ENCODE measurements around the gene ZNF516. TPM values are rescaled to one million over a fixed set of nuclear protein-coding genes. Genes with fewer than 3 reads are reported as not detected.

ZNF516 gene
- total RNA-seq, 1 donor from 2014 or later = 83.2 TPM

DNA sequence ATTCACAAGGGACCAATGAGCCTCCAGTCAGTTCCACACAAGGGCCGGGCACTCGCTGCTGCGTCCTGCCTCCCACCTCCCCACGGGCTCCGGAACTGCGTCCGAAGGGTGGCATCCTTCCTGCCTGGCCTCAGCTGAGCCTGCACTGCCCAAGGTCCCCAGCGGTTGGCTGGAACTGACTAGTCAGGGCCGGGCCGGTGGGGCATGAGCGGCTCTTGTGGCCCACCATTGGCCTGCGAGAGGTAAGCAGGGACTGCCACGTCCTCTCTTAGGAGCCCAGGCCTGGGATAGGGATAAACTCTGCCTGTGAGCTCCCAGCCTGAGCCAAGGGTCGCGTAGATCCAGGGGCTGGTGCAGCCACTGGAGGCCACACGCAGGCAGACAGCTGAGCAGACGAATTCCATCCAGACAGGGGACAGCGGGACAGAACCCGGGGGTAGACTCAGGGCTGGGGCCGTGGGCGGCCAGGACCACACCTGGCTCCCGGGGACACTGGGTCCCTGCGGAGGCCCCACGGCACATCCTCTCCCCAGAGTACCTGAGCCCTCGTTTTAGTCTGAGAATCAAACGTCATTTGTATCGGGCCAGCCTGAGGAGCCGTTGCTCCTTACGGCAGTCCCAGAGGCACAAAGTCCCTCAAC, 148.4 kb downstream of the ZNF516 start:
- Mint-ChIP-seq H3K4me3 (ENCODE audit: unreplicated experiment) (no peak overlapping the region), H3K4me1 (ENCODE audit: unreplicated experiment) (peaks cover 5% of the 10 kb centered on the region), H3K27ac (ENCODE audit: unreplicated experiment) (no peak overlapping the region), H3K9me3 (ENCODE audit: unreplicated experiment) (no peaks in the 10 kb centered on the region), H3K27me3 (ENCODE audit: unreplicated experiment) (peaks cover 7% of the 10 kb centered on the region), H3K36me3 (ENCODE audit: low read depth, unreplicated experiment) (no peaks in the 10 kb centered on the region)
- TF ChIP-seq, protein P1, sequence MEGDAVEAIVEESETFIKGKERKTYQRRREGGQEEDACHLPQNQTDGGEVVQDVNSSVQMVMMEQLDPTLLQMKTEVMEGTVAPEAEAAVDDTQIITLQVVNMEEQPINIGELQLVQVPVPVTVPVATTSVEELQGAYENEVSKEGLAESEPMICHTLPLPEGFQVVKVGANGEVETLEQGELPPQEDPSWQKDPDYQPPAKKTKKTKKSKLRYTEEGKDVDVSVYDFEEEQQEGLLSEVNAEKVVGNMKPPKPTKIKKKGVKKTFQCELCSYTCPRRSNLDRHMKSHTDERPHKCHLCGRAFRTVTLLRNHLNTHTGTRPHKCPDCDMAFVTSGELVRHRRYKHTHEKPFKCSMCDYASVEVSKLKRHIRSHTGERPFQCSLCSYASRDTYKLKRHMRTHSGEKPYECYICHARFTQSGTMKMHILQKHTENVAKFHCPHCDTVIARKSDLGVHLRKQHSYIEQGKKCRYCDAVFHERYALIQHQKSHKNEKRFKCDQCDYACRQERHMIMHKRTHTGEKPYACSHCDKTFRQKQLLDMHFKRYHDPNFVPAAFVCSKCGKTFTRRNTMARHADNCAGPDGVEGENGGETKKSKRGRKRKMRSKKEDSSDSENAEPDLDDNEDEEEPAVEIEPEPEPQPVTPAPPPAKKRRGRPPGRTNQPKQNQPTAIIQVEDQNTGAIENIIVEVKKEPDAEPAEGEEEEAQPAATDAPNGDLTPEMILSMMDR (IDR thresholded peaks at IDR 0.05; ENCODE audit: unreplicated experiment) = no peak
- no peak for DNase-seq (ENCODE audit: low spot score)

DNA sequence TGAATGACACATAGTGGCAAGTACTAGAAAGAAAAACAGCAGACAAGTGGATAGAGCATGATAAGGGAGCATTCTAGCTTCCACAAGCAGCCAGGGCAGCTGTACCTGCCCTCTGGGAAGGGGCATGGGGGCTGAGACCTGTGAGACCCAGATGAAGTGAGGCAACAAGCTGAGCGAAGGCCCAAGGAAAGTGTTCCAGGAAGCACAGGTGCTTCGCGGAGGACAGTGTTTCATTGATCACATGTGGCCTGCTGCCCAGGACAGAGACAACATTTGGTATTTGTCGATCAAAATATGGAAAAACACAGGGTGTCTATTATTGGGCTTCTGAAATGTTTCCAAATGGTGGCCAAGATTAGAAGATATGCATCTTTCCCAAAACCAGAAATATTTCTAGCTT, 149.1 kb downstream of the ZNF516 start:
- Mint-ChIP-seq H3K4me1 (ENCODE audit: unreplicated experiment) (peaks cover 5% of the 10 kb centered on the region), H3K4me3 (ENCODE audit: unreplicated experiment) (no peak overlapping the region), H3K36me3 (ENCODE audit: low read depth, unreplicated experiment) (no peaks in the 10 kb centered on the region), H3K9me3 (ENCODE audit: unreplicated experiment) (no peaks in the 10 kb centered on the region), H3K27ac (ENCODE audit: unreplicated experiment) (no peak overlapping the region), H3K27me3 (ENCODE audit: unreplicated experiment) (peaks cover 7% of the 10 kb centered on the region)
- no peak for DNase-seq (ENCODE audit: low spot score)
- TF ChIP-seq, protein P1 (IDR thresholded peaks at IDR 0.05; ENCODE audit: unreplicated experiment) = no peak

DNA sequence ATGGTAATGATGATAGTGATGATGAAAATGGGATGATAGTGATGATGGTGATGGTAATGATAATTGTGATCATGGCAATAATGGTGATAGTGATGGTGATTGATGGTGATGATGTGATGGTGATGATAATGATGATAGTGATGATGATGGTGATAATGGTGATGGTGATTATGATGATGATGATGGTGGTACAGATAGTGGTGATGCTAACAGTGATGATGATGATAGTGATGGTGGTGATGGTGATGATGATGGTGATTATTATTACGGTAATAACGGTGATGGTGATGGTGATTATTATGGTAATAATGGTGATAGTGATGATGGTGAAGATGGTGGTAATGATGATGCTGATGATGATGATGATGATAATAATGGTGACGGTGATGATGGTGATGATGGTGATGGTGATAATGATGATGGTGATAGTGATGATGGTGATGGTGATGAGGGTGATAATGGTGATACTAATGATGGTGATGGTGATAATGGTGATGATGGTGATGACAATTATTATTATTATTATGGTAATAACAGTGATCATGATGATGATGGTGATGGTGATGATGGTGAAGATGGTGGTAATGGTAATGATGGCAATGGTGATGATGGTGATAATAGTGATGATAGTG, 151.0 kb downstream of the ZNF516 start:
- Mint-ChIP-seq H3K27ac (ENCODE audit: unreplicated experiment) (no peak overlapping the region), H3K4me1 (ENCODE audit: unreplicated experiment) (peaks cover under 1% of the 10 kb centered on the region), H3K36me3 (ENCODE audit: low read depth, unreplicated experiment) (peaks cover 7% of the 10 kb centered on the region), H3K4me3 (ENCODE audit: unreplicated experiment) (no peak overlapping the region), H3K27me3 (ENCODE audit: unreplicated experiment) (peaks cover 5% of the 10 kb centered on the region), H3K9me3 (ENCODE audit: unreplicated experiment) (no peaks in the 10 kb centered on the region)
- DNase-seq (ENCODE audit: low spot score) = no peak
- TF ChIP-seq, protein P1 (IDR thresholded peaks at IDR 0.05; ENCODE audit: unreplicated experiment) = no peak

DNA sequence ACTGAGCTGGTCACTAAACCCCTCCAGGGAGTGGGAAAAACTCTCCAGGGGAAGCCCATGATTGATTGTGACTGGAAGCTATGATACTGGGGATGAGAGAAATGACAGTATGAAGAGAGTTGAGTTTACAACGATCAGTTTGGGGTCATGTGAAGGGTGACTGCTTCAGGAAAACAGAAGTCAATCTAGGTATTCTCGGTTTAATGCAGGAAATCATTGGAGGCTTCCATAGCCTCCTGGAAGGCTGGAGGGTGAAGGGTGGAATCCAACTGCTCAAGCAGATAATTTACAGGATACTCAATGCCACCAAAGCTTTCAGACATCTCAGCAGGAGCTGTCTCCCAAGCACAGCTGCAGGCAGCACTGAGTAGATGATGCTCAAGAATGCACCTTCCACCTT, 154.6 kb downstream of the ZNF516 start:
- TF ChIP-seq, protein P1 (IDR thresholded peaks at IDR 0.05; ENCODE audit: unreplicated experiment) = no peak
- Mint-ChIP-seq H3K4me1 (ENCODE audit: unreplicated experiment) (no peaks in the 10 kb centered on the region), H3K27ac (ENCODE audit: unreplicated experiment) (no peak overlapping the region), H3K4me3 (ENCODE audit: unreplicated experiment) (no peak overlapping the region), H3K36me3 (ENCODE audit: low read depth, unreplicated experiment) (peaks cover 7% of the 10 kb centered on the region), H3K27me3 (ENCODE audit: unreplicated experiment) (peaks cover 1% of the 10 kb centered on the region), H3K9me3 (ENCODE audit: unreplicated experiment) (no peaks in the 10 kb centered on the region)
- no peak for DNase-seq (ENCODE audit: low spot score)

DNA sequence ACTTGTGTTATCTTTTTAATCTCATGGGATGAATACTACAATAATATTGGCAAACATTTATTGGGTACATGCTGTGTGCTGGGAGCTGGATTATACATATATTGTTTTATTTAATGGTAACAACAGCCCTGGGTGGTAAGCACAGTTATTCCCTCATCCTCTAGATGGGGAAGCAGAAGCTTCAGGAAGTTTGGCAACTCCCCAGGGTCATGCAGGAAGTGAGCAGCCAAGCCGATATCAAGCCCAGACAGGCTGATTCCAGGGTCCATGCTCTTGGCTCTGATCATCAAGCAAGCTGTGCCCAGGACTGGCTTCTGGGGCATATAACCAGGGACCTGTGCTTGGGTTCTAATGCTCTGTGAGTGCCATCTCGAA, 155.8 kb downstream of the ZNF516 start:
- H3K36me3 Mint-ChIP-seq (ENCODE audit: low read depth, unreplicated experiment) = peaks cover 7% of the 10 kb centered on the region
- TF ChIP-seq, protein P1 (IDR thresholded peaks at IDR 0.05; ENCODE audit: unreplicated experiment) = no peak
- DNase-seq (ENCODE audit: low spot score) = no peak
- no peaks in the 10 kb centered on the region for H3K4me1 Mint-ChIP-seq (ENCODE audit: unreplicated experiment)
- H3K27ac Mint-ChIP-seq (ENCODE audit: unreplicated experiment) = no peak overlapping the region
- H3K9me3 Mint-ChIP-seq (ENCODE audit: unreplicated experiment) = no peaks in the 10 kb centered on the region
- peaks cover 1% of the 10 kb centered on the region for H3K27me3 Mint-ChIP-seq (ENCODE audit: unreplicated experiment)
- no peak overlapping the region for H3K4me3 Mint-ChIP-seq (ENCODE audit: unreplicated experiment)
